Esophagus squamous epithelium (tissue), 4 donors: ENCODE measurements around the gene NFE2L1.
"Not testable (repeated sequence)": the region's sequence is repeated elsewhere in the genome, so short reads cannot be mapped to it uniquely, and the experiment has no call there.

Experiments
- CTCF ChIP-seq, 6 experiments: fragments of 450-650 bp in 4 of 6; fragments of 200-600 bp in 2 of 6; sonication (generic) in 2 of 6; IDR thresholded peaks; one replicate each; pipeline ENCODE4 v1.5.1; 2016 to 2019; ENCODE audit warnings: antibody characterized with exemption in 6 of 6, mild to moderate bottlenecking in 4 of 6, moderate library complexity in 4 of 6
- POLR2A ChIP-seq, 4 donors: fragments of 450-650 bp; IDR thresholded peaks; one replicate each; pipeline ENCODE4 v1.6.1; 2017; ENCODE audit warnings: antibody characterized with exemption in 4 of 4, mild to moderate bottlenecking in 4 of 4, moderate library complexity in 3 of 4

- TF ChIP-seq CTCF, POLR2A (IDR thresholded peaks at IDR 0.05): not testable (repeated sequence)
These were observed 30.4 kb upstream of the NFE2L1 start for GRCh38 chr17:48017817-48018158.
